Right cardiac atrium (tissue), 5 donors: ENCODE measurements around the gene UPK1A. TPM values are rescaled to one million over a fixed set of nuclear protein-coding genes. Genes with fewer than 3 reads are reported as not detected.

Experiments
- ATAC-seq, 2 donors: fragments of 200-7000 bp; cut with Tn5 transposase; one replicate each; pipeline versions ENCODE4 v1.8.0 to v1.9.1; 2020; ENCODE audit warnings: moderate library complexity in 2 of 2, mild to moderate bottlenecking in 1 of 2
- DNase-seq, 3 donors: peaks; one replicate each; pipeline ENCODE4 v3.0.0-alpha.2; 2020
- H3K27ac ChIP-seq: one replicate; pipeline ENCODE4 v1.5.1; 2013; ENCODE audit warnings: mild to moderate bottlenecking, low read length, control low read depth, moderate library complexity
- H3K27me3 ChIP-seq: one replicate; pipeline ENCODE4 v1.6.1; 2013; ENCODE audit not compliant: control insufficient read depth, insufficient read depth
- H3K4me1 ChIP-seq: one replicate; pipeline ENCODE4 v1.6.1; 2013; ENCODE audit warnings: low read length; ENCODE audit not compliant: control insufficient read depth, insufficient read depth
- H3K4me3 ChIP-seq: one replicate; pipeline ENCODE4 v1.5.1; 2013; ENCODE audit warnings: low read length, control low read depth
- H3K9me3 ChIP-seq: one replicate; pipeline ENCODE4 v1.6.1; 2013; ENCODE audit warnings: low read length; ENCODE audit not compliant: control insufficient read depth
- WGBS: extraction: QIAGEN DNeasy Blood & Tissue Kit; methylation state at CpG from one replicate; pipeline ENCODE4 v1.1.7; 2013; 5-methylcytosine and 5-hydroxymethylcytosine counted together
- intact Hi-C, 4 donors: fragments of 100-400 bp; cut with DNase I; formaldehyde crosslinking; loops; one replicate each; pipeline versions ENCODE4 v1.11.0 to v1.14.0; 2022 to 2023
- polyA plus RNA-seq: library from polyadenylated mRNA; stranded (reverse); fragments of 200-250 nt; gene quantifications from one replicate; pipeline ENCODE4 v1.2.3, GENCODE V29; 2013
- total RNA-seq, 4 donors: library from RNA; stranded (reverse); fragmentation: NEBNext Ultra II Directional; extraction: Animal tissue kit (Norgen Biotek cat#: 25700); gene quantifications; one replicate each; pipeline ENCODE4 v1.2.1, GENCODE V29; 2021
- donor health status: healthy with polysubstance abuse.
- donor health status: DM: no; HTN: yes; CAD: no.
- donor health status: DM: no; HTN: no; CAD: no.
- donor health status: DM: no; HTN: yes; CAD: no; lungs with severe emphysema.
- donor health status: DM: yes; HTN: yes; CAD: no.

UPK1A gene
- total and polyA plus RNA-seq, 5 donors = not detected

- intact Hi-C loops = loop anchor here in 3 of 4 donors (5.0 to 10.0 kb wide), 2 partner anchors 129 to 241 kb away; partner anchors contain the start of gene LRFN3 (in 2 of the 3)
- Histone ChIP-seq H3K27ac (no peak overlapping the region), H3K9me3 (no peaks in the 10 kb centered on the region), H3K27me3 (no peaks in the 10 kb centered on the region), H3K4me3 (no peak overlapping the region), H3K4me1 (no peaks in the 10 kb centered on the region)
- peak; percentile 12 to 36 for ATAC-seq
- 12% methylated on average over 8 of the region's 8 CpGs for WGBS
- no peak for DNase-seq
Observed at GRCh38 chr19:35693422-35693821, 27.1 kb downstream of the UPK1A start.

GRCh38 chr19:35693835-35694599 is 27.7 kb downstream of the UPK1A start:
- intact Hi-C loops = loop anchor here (1.0 to 10.0 kb wide), 4 partner anchors 22 to 241 kb away; partner anchors contain the start of gene LRFN3 (in 2 of the 4)
- H3K4me1 ChIP-seq = no peaks in the 10 kb centered on the region
- H3K9me3 ChIP-seq = no peaks in the 10 kb centered on the region
- ATAC-seq = peak; percentile 99
- no peak overlapping the region for H3K27ac ChIP-seq
- H3K27me3 ChIP-seq = no peaks in the 10 kb centered on the region
- DNase-seq = peak; percentile 88 to 94 (median 91)
- WGBS = 33% methylated on average over 8 of the region's 8 CpGs
- no peak overlapping the region for H3K4me3 ChIP-seq

GRCh38 chr19:35695895-35696422 is 29.6 kb downstream of the UPK1A start:
- intact Hi-C loops = loop anchor here in 3 of 4 donors (2.0 to 10.0 kb wide), 2 partner anchors 21 to 239 kb away; partner anchors contain the start of gene LRFN3 (in 2 of the 3)
- H3K4me1 ChIP-seq = no peaks in the 10 kb centered on the region
- H3K27ac ChIP-seq = no peak overlapping the region
- no peak for DNase-seq
- no peaks in the 10 kb centered on the region for H3K9me3 ChIP-seq
- no peaks in the 10 kb centered on the region for H3K27me3 ChIP-seq
- WGBS = 76% methylated on average over 2 of the region's 2 CpGs
- no peak for ATAC-seq
- no peak overlapping the region for H3K4me3 ChIP-seq

- no peak overlapping the region for H3K4me3 ChIP-seq
- intact Hi-C loops = loop anchor here in 2 of 4 donors (10.0 kb wide), 1 partner anchor 238 kb away; the partner anchor contains the start of gene LRFN3 (in 2 of the 2)
- H3K27me3 ChIP-seq = no peaks in the 10 kb centered on the region
- DNase-seq = no peak
- no peak overlapping the region for H3K27ac ChIP-seq
- H3K9me3 ChIP-seq = no peaks in the 10 kb centered on the region
- H3K4me1 ChIP-seq = no peaks in the 10 kb centered on the region
- 83% methylated on average over 4 of the region's 4 CpGs for WGBS
- no peak for ATAC-seq
Observed at GRCh38 chr19:35696835-35697234, 30.5 kb downstream of the UPK1A start.

- Histone ChIP-seq H3K27me3 (no peaks in the 10 kb centered on the region), H3K4me3 (peak overlapping the region; percentile 53), H3K9me3 (no peaks in the 10 kb centered on the region), H3K27ac (peak overlapping the region; percentile 59), H3K4me1 (no peaks in the 10 kb centered on the region)
- intact Hi-C loops = no loop called here
- DNase-seq = peak; percentile 97 to 98 (median 97)
- peak; percentile 100 for ATAC-seq
- WGBS = under 1% methylated on average over 50 of the region's 50 CpGs
Observed at GRCh38 chr19:35702223-35703012, 36.1 kb downstream of the UPK1A start.

GRCh38 chr19:35703343-35703742 is 37.0 kb downstream of the UPK1A start:
- Histone ChIP-seq H3K4me1 (no peaks in the 10 kb centered on the region), H3K9me3 (no peaks in the 10 kb centered on the region), H3K27ac (no peak overlapping the region), H3K4me3 (no peak overlapping the region), H3K27me3 (no peaks in the 10 kb centered on the region)
- intact Hi-C loops = no loop called here
- no peak for ATAC-seq
- DNase-seq = no peak
- WGBS = 53% methylated on average over 9 of the region's 9 CpGs

- H3K9me3 ChIP-seq = no peaks in the 10 kb centered on the region
- H3K4me3 ChIP-seq = no peak within 1 kb of the TSS
- peak in 2 of 3 donors; percentile 38 to 61 for DNase-seq
- no peaks in the 10 kb centered on the region for H3K4me1 ChIP-seq
- peak; percentile 9 to 24 for ATAC-seq
- no peaks in the 10 kb centered on the region for H3K27me3 ChIP-seq
- no peak within 1 kb of the TSS for H3K27ac ChIP-seq
- intact Hi-C loops = no loop called here
- 22% methylated on average over 24 of the region's 24 CpGs for WGBS
Observed at GRCh38 chr19:35704218-35704617, 37.9 kb downstream of the UPK1A start, which contains the start of gene ZBTB32. ZBTB32 (plus strand) TSS chr19:35704558; CDS start chr19:35714627, 10,069 bp downstream.

GRCh38 chr19:35708391-35708790 is 42.1 kb downstream of the UPK1A start:
- WGBS = 88% methylated on average over 1 of the region's 1 CpG
- no peak for ATAC-seq
- Histone ChIP-seq H3K27me3 (no peaks in the 10 kb centered on the region), H3K4me3 (no peak overlapping the region), H3K4me1 (no peaks in the 10 kb centered on the region), H3K27ac (no peak overlapping the region), H3K9me3 (no peaks in the 10 kb centered on the region)
- no peak for DNase-seq
- intact Hi-C loops = no loop called here

- WGBS = 61% methylated on average over 13 of the region's 13 CpGs
- intact Hi-C loops = no loop called here
- H3K27ac ChIP-seq = no peak overlapping the region
Observed at GRCh38 chr19:35710784-35711723, 44.7 kb downstream of the UPK1A start.

More at GRCh38 chr19:35710784-35711723, 44.7 kb downstream of the UPK1A start:
- no peak overlapping the region for H3K4me3 ChIP-seq
- DNase-seq (no peak), ATAC-seq (no peak)
- H3K27me3 ChIP-seq = no peaks in the 10 kb centered on the region
- peaks cover 3% of the 10 kb centered on the region for H3K4me1 ChIP-seq
- no peaks in the 10 kb centered on the region for H3K9me3 ChIP-seq
